ENCODE results near the gene KLHDC9.

The KLHDC9 gene

DNA sequence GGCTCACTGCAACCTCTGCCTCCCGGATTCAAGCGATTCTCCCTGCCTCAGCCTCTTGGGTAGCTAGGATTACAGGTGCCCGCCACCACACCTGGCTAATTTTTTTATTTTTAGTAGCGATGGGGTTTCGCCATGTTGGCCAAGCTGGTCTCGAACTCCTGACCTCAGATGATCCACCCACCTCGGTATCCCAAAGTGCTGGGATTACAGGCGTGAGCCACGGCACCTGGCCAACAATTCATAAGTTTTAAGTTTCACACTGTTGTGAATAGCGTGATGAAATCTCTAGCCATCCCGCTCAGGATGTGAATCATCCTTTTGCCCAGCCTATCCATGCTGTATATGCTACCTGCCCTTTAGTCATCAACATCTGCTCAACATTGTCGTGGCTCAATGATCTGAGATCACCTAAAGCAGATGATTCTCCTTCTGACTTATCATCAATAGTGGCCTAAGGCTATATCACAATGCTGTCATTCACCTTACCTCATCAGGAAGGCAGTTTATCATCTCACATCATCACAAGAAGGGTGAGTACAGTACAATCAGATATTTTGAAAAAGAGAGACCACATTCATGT, 17.1 kb downstream of the KLHDC9 start:
- TF ChIP-seq, protein P1, sequence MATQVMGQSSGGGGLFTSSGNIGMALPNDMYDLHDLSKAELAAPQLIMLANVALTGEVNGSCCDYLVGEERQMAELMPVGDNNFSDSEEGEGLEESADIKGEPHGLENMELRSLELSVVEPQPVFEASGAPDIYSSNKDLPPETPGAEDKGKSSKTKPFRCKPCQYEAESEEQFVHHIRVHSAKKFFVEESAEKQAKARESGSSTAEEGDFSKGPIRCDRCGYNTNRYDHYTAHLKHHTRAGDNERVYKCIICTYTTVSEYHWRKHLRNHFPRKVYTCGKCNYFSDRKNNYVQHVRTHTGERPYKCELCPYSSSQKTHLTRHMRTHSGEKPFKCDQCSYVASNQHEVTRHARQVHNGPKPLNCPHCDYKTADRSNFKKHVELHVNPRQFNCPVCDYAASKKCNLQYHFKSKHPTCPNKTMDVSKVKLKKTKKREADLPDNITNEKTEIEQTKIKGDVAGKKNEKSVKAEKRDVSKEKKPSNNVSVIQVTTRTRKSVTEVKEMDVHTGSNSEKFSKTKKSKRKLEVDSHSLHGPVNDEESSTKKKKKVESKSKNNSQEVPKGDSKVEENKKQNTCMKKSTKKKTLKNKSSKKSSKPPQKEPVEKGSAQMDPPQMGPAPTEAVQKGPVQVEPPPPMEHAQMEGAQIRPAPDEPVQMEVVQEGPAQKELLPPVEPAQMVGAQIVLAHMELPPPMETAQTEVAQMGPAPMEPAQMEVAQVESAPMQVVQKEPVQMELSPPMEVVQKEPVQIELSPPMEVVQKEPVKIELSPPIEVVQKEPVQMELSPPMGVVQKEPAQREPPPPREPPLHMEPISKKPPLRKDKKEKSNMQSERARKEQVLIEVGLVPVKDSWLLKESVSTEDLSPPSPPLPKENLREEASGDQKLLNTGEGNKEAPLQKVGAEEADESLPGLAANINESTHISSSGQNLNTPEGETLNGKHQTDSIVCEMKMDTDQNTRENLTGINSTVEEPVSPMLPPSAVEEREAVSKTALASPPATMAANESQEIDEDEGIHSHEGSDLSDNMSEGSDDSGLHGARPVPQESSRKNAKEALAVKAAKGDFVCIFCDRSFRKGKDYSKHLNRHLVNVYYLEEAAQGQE (IDR thresholded peaks at IDR 0.05; ENCODE audit: insufficient read depth in 1 of 2, low read depth in 2 of 2, low read length in 2 of 2): no peak
- TF ChIP-seq POLR2AphosphoS5 (IDR thresholded peaks at IDR 0.05; ENCODE audit: low read depth, low read length): 0 out of 2 replicates have a peak, but pooled peaks have one; percentile 7

DNA sequence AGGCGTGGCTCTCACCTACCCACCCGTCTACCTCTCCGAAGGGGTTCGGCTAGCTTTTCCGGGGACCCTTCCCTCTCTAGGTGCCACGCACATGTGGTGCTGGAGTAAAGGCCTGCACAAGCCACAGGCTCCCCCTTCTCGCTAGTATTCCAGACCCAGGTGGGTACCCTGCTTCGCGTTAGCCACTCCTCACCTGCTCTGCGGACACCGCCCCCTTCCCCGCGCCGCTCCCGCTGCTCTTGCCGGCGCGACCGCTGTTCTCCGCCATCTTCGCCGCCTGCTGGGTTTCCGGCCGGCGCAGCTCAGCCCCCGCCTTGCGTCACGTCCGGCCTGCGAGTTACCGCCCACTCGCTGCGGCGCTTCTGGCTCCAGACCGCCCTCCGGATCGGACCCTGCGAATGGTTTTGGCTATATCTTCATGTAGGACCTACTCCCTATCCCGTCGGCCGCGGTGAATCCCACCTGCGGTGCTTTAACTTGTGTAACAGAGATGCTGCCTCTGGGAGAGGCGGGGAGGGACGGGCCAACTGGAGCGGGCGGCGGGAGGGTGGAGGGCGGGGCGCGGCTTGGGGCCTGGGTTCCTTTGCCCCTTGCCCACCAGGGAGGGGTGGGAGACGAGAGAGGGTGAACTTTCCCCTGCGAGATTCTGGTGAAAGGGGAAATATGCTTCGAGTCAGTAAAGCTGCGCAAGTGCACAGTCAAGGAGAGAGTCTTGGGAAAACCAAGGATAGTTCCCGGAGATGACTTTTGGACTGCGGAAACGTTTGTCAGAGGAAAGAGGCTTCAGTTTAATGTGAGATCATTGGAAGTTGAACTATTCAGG, 19.8 kb downstream of the KLHDC9 start, which contains the start of the genes NIT1 and PFDN2:
Gene NIT1 (plus strand): TSS at position 347 of the 823 bp plus-strand sequence. CDS start 72 bp downstream, at position 419.
Gene PFDN2 (minus strand): TSS at position 279 of the 823 bp plus-strand sequence. CDS start 11 bp downstream, at position 268.
- TF ChIP-seq FOXP2 (optimal IDR thresholded peaks at IDR 0.05; ENCODE audit: borderline replicate concordance, extremely low read depth, extremely low read length, insufficient read depth) (peak; percentile 97), SIN3A (IDR thresholded peaks at IDR 0.05; ENCODE audit: borderline replicate concordance, insufficient read depth, low read length) (peak; percentile 77; the same call in 1 of the 2 replicates), TAF1 (IDR thresholded peaks at IDR 0.05; ENCODE audit: borderline replicate concordance, insufficient read depth, low read length) (peak; percentile 98), POLR2AphosphoS5 (IDR thresholded peaks at IDR 0.05; ENCODE audit: low read depth, low read length) (peak; percentile 95)
- TF ChIP-seq, protein P1 (IDR thresholded peaks at IDR 0.05; ENCODE audit: insufficient read depth in 1 of 2, low read depth in 2 of 2, low read length in 2 of 2): peak; percentile 24 to 60; a peak in 3 of 4 replicates

DNA sequence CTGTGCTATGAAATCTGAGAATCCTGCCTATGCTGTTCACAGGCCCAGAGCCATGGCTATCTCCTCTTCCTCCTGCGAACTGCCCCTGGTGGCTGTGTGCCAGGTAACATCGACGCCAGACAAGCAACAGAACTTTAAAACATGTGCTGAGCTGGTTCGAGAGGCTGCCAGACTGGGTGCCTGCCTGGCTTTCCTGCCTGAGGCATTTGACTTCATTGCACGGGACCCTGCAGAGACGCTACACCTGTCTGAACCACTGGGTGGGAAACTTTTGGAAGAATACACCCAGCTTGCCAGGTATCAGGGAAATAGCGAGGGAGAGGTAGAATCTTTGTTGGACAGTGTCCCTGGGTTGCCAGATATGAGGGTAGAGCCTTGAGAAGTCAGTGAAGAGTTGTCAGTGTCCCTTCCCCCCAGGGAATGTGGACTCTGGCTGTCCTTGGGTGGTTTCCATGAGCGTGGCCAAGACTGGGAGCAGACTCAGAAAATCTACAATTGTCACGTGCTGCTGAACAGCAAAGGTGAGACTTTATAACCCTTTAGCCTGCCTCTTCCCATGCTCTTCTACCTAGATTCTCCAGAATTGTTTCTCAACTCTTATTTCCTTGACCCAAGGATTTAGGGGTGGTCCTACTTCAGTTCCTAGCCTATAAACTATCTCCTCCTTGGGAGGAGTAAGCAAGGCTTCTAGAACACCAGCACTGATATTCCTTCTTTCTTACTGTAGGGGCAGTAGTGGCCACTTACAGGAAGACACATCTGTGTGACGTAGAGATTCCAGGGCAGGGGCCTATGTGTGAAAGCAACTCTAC, 21.1 kb downstream of the KLHDC9 start:
- TF ChIP-seq FOXP2 (optimal IDR thresholded peaks at IDR 0.05; ENCODE audit: borderline replicate concordance, extremely low read depth, extremely low read length, insufficient read depth): no peak
- peak; percentile 40; the same call in 1 of the 2 replicates for TF ChIP-seq POLR2AphosphoS5 (IDR thresholded peaks at IDR 0.05; ENCODE audit: low read depth, low read length)

DNA sequence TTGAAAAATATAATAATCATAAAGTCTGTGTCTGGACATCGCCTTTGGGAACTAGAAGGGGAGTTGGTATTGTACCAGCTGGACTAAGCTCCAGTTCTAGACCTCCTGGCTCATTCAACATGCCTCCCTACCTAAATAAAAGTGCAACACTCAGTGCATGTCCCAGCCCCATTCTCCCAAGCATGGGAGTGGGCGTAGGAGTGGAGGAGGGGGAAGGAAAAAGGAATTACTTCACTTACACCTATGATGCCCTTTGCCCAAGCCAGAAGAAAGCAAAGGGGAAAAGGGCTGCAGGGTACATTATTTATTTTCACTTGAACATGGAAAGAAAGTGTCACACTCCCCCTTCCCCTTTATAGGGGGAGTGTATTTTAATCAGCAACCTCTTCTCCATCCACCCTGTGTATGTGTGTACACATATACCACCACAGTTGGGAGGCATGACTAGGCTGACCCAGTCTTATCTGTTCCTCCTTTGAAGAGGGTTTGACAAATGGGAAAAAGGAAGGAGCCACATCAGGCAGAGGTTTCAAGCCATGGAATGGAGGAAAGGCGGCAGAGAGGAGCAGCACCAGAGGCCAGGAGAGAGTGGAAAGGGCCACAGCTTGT, 23.0 kb downstream of the KLHDC9 start:
- TF ChIP-seq TAF1 (IDR thresholded peaks at IDR 0.05; ENCODE audit: borderline replicate concordance, insufficient read depth, low read length): no peak
- TF ChIP-seq, protein P1 (IDR thresholded peaks at IDR 0.05; ENCODE audit: insufficient read depth in 1 of 2, low read depth in 2 of 2, low read length in 2 of 2): no peak
- no peak for TF ChIP-seq SIN3A (IDR thresholded peaks at IDR 0.05; ENCODE audit: borderline replicate concordance, insufficient read depth, low read length)
- TF ChIP-seq POLR2AphosphoS5 (IDR thresholded peaks at IDR 0.05; ENCODE audit: low read depth, low read length): peak; percentile 15; the same call in 1 of the 2 replicates
- no peak for TF ChIP-seq FOXP2 (optimal IDR thresholded peaks at IDR 0.05; ENCODE audit: borderline replicate concordance, extremely low read depth, extremely low read length, insufficient read depth)

DNA sequence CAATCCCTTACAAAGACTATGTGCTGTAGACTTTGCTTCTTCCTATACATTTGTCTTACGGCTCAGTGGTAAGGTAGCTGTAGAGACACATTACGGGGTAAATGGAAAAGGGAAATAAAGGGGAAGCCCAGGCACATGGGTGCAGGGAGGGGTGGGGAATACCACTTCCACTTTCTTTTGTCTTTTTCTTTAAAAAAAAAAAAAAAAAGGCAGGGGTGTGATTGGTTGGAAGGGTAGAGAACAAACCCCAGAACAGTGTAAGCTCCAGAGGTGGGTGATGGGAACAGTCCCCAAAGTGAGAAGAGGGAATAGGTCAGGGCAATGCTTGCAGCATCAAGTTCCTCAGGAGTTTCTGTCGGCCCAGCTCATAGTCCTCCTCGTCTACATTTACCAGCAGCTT, 23.7 kb downstream of the KLHDC9 start:
- no peak for TF ChIP-seq FOXP2 (optimal IDR thresholded peaks at IDR 0.05; ENCODE audit: borderline replicate concordance, extremely low read depth, extremely low read length, insufficient read depth)
- TF ChIP-seq, protein P1 (IDR thresholded peaks at IDR 0.05; ENCODE audit: insufficient read depth in 1 of 2, low read depth in 2 of 2, low read length in 2 of 2): no peak

Measured in PFSK-1 (cell line).